IMR-90 (cell line): ENCODE results near the gene PLEK2. TPM values are rescaled to one million over a fixed set of nuclear protein-coding genes. Genes with fewer than 3 reads are reported as not detected.

ENCODE experiments used
- ATAC-seq: fragments of 200-7000 bp; cut with Tn5 transposase; 2 replicates; pipeline ENCODE4 v1.9.1; 2020; ENCODE audit warnings: low read depth, mild to moderate bottlenecking, moderate library complexity
- BruUV-seq: library from RNA; stranded (reverse); fragments of 400-500 nt; replicated peaks from 2 replicates; lab custom pipeline; 2021; lab: Mats Ljungman, UMichigan
- CTCF ChIA-PET: fragments of 300-600 bp; formaldehyde crosslinking; extraction: SDS; loops from one replicate; lab custom pipeline; 2021; ENCODE audit warnings: antibody characterized with exemption; lab: Yijun Ruan, JAX
- POLR2A ChIA-PET: fragments of 300-600 bp; sonication (Branson Sonifier 250); formaldehyde crosslinking; loops from one replicate; lab custom pipeline; 2022; ENCODE audit warnings: antibody characterized with exemption; ENCODE audit not compliant: unreplicated experiment; lab: Charles Lee
- DNase-seq: peaks from one replicate; pipeline ENCODE4 v3.0.0; 2013
- H2AFZ ChIP-seq: replicated peaks from 2 replicates; pipeline ENCODE3; 2013; ENCODE audit warnings: low read length, mild to moderate bottlenecking; ENCODE audit not compliant: poor library complexity
- H2AK5ac ChIP-seq: 2 replicates; pipeline ENCODE4 v1.6.1; 2013; ENCODE audit warnings: low read depth, low read length, inconsistent platforms
- H2AK9ac ChIP-seq: replicated peaks from 2 replicates; pipeline ENCODE3; 2013; ENCODE audit warnings: mild to moderate bottlenecking, low read depth, low read length, moderate library complexity; ENCODE audit not compliant: poor library complexity
- H2BK120ac ChIP-seq: 2 replicates; pipeline ENCODE4 v1.6.1; 2013; ENCODE audit warnings: low read depth, low read length, inconsistent platforms
- H2BK15ac ChIP-seq: 3 replicates; pipeline ENCODE4 v1.6.1; 2013; ENCODE audit warnings: low read depth, low read length, inconsistent platforms
- H2BK20ac ChIP-seq: 2 replicates; pipeline ENCODE4 v1.6.1; 2013; ENCODE audit warnings: low read depth, mild to moderate bottlenecking, inconsistent platforms, low read length, moderate library complexity
- H2BK5ac ChIP-seq: 2 replicates; pipeline ENCODE4 v1.6.1; 2013; ENCODE audit warnings: mild to moderate bottlenecking, low read depth, low read length, inconsistent platforms; ENCODE audit not compliant: poor library complexity, severe bottlenecking
- H3K14ac ChIP-seq: replicated peaks from 2 replicates; pipeline ENCODE4 v1.6.1; 2013; ENCODE audit warnings: low read depth, low read length, inconsistent platforms
- H3K18ac ChIP-seq: 2 replicates; pipeline ENCODE4 v1.6.1; 2013; ENCODE audit warnings: low read depth, low read length, control low read depth
- H3K23ac ChIP-seq: 2 replicates; pipeline ENCODE4 v1.6.1; 2013; ENCODE audit warnings: low read depth, low read length, inconsistent platforms
- H3K27ac ChIP-seq: 2 replicates; pipeline ENCODE4 v1.5.1; 2013; ENCODE audit warnings: mild to moderate bottlenecking, control low read depth, low read length; ENCODE audit not compliant: insufficient read depth
- H3K27me3 ChIP-seq: 2 replicates; pipeline ENCODE4 v1.6.1; 2013; ENCODE audit warnings: low read length; ENCODE audit not compliant: control insufficient read depth, insufficient read depth
- H3K36me3 ChIP-seq: 2 replicates; pipeline ENCODE4 v1.6.1; 2013; ENCODE audit warnings: low read length, mixed read lengths; ENCODE audit not compliant: control insufficient read depth, insufficient read depth
- H3K4ac ChIP-seq: 2 replicates; pipeline ENCODE4 v1.6.1; 2013; ENCODE audit warnings: low read depth, low read length, inconsistent platforms
- H3K4me1 ChIP-seq: 2 replicates; pipeline ENCODE4 v1.6.1; 2013; ENCODE audit warnings: low read length, mixed read lengths; ENCODE audit not compliant: control insufficient read depth, insufficient read depth
- H3K4me2 ChIP-seq: 2 replicates; pipeline ENCODE4 v1.6.1; 2013; ENCODE audit warnings: low read depth, mild to moderate bottlenecking, control low read depth, low read length, moderate library complexity
- H3K4me3 ChIP-seq: 2 replicates; pipeline ENCODE4 v1.5.1; 2013; ENCODE audit warnings: low read depth, mild to moderate bottlenecking, control low read depth, low read length, moderate library complexity; ENCODE audit not compliant: insufficient read depth
- H3K56ac ChIP-seq: 2 replicates; pipeline ENCODE4 v1.6.1; 2013; ENCODE audit warnings: low read length, inconsistent platforms; ENCODE audit not compliant: insufficient read depth; ENCODE audit errors: extremely low read depth
- H3K79me1 ChIP-seq, 2 experiments: 2 replicates each; pipeline ENCODE4 v1.6.1; 2013; ENCODE audit warnings: low read length in 2 of 2, inconsistent platforms in 1 of 2, low read depth in 1 of 2
- H3K9ac ChIP-seq: 2 replicates; pipeline ENCODE4 v1.6.1; 2013; ENCODE audit warnings: low read depth, low read length, control low read depth
- H3K9me1 ChIP-seq: 2 replicates; pipeline ENCODE4 v1.6.1; 2013; ENCODE audit warnings: low read length, inconsistent platforms; ENCODE audit not compliant: insufficient read depth
- H3K9me3 ChIP-seq: 2 replicates; pipeline ENCODE4 v1.6.1; 2013; ENCODE audit warnings: low read length; ENCODE audit not compliant: control insufficient read depth, insufficient read depth
- H4K20me1 ChIP-seq: 2 replicates; pipeline ENCODE4 v1.6.1; 2013; ENCODE audit warnings: low read length, inconsistent platforms; ENCODE audit not compliant: insufficient read depth
- H4K5ac ChIP-seq: 2 replicates; pipeline ENCODE4 v1.6.1; 2013; ENCODE audit warnings: mild to moderate bottlenecking, low read depth, low read length, control low read depth
- H4K8ac ChIP-seq, 2 experiments: 2 replicates each; pipeline ENCODE4 v1.6.1; 2013; ENCODE audit warnings: low read depth in 2 of 2, low read length in 2 of 2, control low read depth in 1 of 2, inconsistent platforms in 1 of 2
- H4K91ac ChIP-seq: 2 replicates; pipeline ENCODE4 v1.6.1; 2013; ENCODE audit warnings: low read depth, low read length, inconsistent platforms; ENCODE audit not compliant: insufficient read depth
- BHLHE40 ChIP-seq: fragments of 150-350 bp; IDR thresholded peaks from 2 replicates; pipeline ENCODE4 v1.6.1; 2016; ENCODE audit warnings: mild to moderate bottlenecking, low read depth, low read length
- CEBPB ChIP-seq: IDR thresholded peaks from 2 replicates; pipeline ENCODE4 v1.6.1; 2012; ENCODE audit warnings: low read depth, low read length, improper control_type of control experiment
- ELK1 ChIP-seq: fragments of 150-350 bp; IDR thresholded peaks from 2 replicates; pipeline ENCODE4 v1.6.1; 2016; ENCODE audit warnings: low read depth, mild to moderate bottlenecking, low read length, moderate library complexity, borderline replicate concordance
- NFE2L2 ChIP-seq: fragments of 150-350 bp; IDR thresholded peaks from 2 replicates; pipeline ENCODE4 v1.6.1; 2016; ENCODE audit warnings: low read depth, mild to moderate bottlenecking, low read length
- WGBS, 2 experiments: methylation state at CpG; one replicate each; pipeline versions ENCODE4 v1.1.5 to v1.1.7; 2013; ENCODE audit warnings: missing lambda C conversion rate in 2 of 2; ENCODE audit not compliant: insufficient read length in 1 of 2; ENCODE audit errors: extremely low coverage in 2 of 2; 5-methylcytosine and 5-hydroxymethylcytosine counted together
- dilution Hi-C: fragments of 300-500 bp; cut with HindIII; formaldehyde crosslinking; loops from one replicate; pipeline ENCODE4 v1.14.3; 2018; ENCODE audit warnings: low sequenced_read_pairs; ENCODE audit not compliant: unreplicated experiment
- in situ Hi-C: fragments of 300-500 bp; cut with MboI; formaldehyde crosslinking; loops from 3 replicates; pipeline ENCODE4 v1.14.3; 2019; ENCODE audit warnings: low sequenced_read_pairs, inconsistent platforms, mixed read lengths
- intact Hi-C: fragments of 100-400 bp; cut with micrococcal nuclease; formaldehyde crosslinking; loops from 2 replicates; pipeline ENCODE4 v1.10.0; 2022
- polyA plus RNA-seq, 3 experiments: library from polyadenylated mRNA; depleted of rRNA; stranded (reverse); fragments of >200 nt; gene quantifications; 2 replicates each; pipeline ENCODE4 v1.2.3, GENCODE V29; 2012; ENCODE audit warnings: low replicate concordance in 1 of 3
- total RNA-seq: library from RNA; depleted of rRNA; stranded (reverse); fragments of >200 nt; gene quantifications from 2 replicates; pipeline ENCODE4 v1.2.3, GENCODE V29; 2012

Gene PLEK2
- total and polyA plus RNA-seq, 2 of the 4 experiments (the other 2 are of a cell fraction) = 1.7 to 2.5 TPM

GRCh38 chr14:67421356-67422224 lies 9.6 kb upstream of the PLEK2 start:
- Histone ChIP-seq H3K36me3 (no peaks in the 10 kb centered on the region), H2AK5ac (no peak overlapping the region), H2BK15ac (no peak overlapping the region), H4K5ac (no peak overlapping the region), H2BK20ac (no peak overlapping the region), H2AK9ac (no peak overlapping the region), H4K8ac (no peak overlapping the region), H4K20me1 (no peaks in the 10 kb centered on the region; the same call in 1 of the 2 replicates), H3K23ac (no peak overlapping the region), H4K91ac (no peak overlapping the region), H3K9me1 (peaks cover 12% of the 10 kb centered on the region; the same call in 1 of the 2 replicates), H3K18ac (no peak overlapping the region), H2BK120ac (no peak overlapping the region), H3K79me1 (no peaks in the 10 kb centered on the region), H3K14ac (no peak overlapping the region), H3K27ac (no peak overlapping the region), H3K27me3 (peaks cover 4% of the 10 kb centered on the region; the same call in 1 of the 2 replicates), H2AFZ (no peak overlapping the region), H3K4me3 (no peak overlapping the region), H2BK5ac (no peak overlapping the region), H3K4me2 (no peak overlapping the region), H3K4me1 (0 out of 2 replicates have a peak, but pooled peaks cover 2% of the 10 kb centered on the region), H3K9me3 (no peaks in the 10 kb centered on the region), H3K9ac (no peak overlapping the region), H3K4ac (no peak overlapping the region), H3K56ac (no peak overlapping the region)
- ChIA-PET POLR2A (no interaction called here), CTCF (no interaction called here)
- in situ Hi-C loops (no loop called here), intact Hi-C loops (no loop called here), dilution Hi-C loops (no loop called here)
- no peak for DNase-seq
- 78% methylated on average over 2 of the region's 11 CpGs; no CpG with 5 or more reads in 1 of the 2 experiments for WGBS, 2 experiments
- no peak for ATAC-seq
- BruUV-seq = no TSS peak
- TF ChIP-seq NFE2L2 = no peak
- TF ChIP-seq ELK1 = no peak
- no peak for TF ChIP-seq BHLHE40
- no peak for TF ChIP-seq CEBPB
